Measurements from ENCODE around the gene CDKAL1.

GRCh38 chr6:20881365-20881764 is 347.1 kb downstream of the CDKAL1 start:
- no peak for TF ChIP-seq CTCF (IDR thresholded peaks at IDR 0.05)
- TF ChIP-seq POLR2AphosphoS5 (IDR thresholded peaks at IDR 0.05) = no peak

Measured in prostate gland (tissue), 2 donors.